ENCODE data around the gene FAM204A.

Gene FAM204A

DNA sequence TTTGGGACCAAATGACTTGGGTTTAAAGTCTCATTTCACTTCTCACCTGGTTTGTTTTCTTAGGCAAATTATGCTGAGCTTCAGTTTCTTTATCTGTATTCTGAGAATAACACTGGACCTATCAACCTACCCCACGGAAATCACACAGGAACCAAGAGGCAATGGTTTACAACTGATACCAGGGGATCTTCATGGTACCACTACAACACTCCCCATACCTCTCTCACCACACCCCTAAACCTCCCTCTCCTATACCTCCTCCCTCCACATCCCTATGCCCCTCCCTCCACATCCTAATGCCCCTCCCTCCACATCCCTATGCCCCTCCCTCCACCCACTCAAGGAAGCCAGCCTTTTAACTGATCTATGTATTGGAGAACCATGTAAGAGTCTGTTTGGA is 9.9 kb downstream of the FAM204A start:
- no peak for DNase-seq (ENCODE audit: low read depth)

DNA sequence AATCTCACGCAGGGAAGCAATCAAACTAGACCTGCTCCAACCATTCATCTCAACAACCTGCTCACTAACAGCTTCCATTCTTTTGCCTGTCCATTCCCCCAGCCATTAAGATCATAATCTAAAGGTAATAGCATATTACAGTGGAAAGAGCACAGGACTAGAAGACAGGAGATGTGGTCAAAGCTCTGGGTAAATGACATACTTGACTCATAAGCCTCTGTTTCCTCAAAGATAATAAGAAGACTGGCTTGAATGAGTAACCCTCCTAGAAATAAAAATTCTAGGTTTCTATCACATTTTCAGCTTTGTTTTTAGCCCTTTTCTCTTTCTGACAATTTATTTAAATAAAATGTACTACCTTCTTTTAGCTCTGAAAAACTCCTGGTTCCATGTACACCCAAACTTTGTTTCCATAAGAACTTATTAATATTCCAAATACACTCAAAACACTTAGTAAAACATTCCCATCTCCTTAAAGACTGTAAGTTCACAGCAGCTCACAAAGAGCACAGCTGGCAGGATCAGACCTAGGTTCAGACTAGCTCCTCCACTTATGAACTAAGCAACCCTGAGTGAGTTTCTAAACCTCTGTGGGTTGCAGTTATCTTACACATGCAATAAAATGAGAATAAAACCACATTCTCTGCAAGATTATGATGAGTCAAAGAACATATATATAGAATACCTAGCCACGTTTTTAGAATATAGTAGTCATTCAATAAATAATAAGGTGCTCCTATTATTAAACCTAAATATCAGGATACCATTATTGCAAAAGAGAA is 11.6 kb downstream of the FAM204A start:
- DNase-seq (ENCODE audit: low read depth): peak; percentile 31

DNA sequence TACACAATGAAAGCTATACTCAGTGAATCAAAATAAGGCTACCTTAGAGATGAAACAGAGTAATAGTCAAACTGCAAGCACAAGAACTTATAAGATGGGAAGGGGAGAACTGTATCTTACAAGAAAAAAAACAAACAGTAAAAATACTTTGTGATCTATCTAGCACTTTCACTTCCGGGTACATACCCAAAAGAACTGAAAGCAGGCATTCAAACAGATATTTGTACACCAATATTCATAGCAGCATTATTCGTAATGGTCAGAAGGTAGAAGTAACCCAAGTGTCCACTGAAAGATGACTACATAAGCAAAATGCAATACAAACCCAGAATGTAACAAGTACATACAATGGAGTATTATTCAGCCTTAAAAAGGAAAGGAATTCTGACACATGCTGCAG is 18.0 kb downstream of the FAM204A start:
- DNase-seq (ENCODE audit: low read depth): no peak

DNA sequence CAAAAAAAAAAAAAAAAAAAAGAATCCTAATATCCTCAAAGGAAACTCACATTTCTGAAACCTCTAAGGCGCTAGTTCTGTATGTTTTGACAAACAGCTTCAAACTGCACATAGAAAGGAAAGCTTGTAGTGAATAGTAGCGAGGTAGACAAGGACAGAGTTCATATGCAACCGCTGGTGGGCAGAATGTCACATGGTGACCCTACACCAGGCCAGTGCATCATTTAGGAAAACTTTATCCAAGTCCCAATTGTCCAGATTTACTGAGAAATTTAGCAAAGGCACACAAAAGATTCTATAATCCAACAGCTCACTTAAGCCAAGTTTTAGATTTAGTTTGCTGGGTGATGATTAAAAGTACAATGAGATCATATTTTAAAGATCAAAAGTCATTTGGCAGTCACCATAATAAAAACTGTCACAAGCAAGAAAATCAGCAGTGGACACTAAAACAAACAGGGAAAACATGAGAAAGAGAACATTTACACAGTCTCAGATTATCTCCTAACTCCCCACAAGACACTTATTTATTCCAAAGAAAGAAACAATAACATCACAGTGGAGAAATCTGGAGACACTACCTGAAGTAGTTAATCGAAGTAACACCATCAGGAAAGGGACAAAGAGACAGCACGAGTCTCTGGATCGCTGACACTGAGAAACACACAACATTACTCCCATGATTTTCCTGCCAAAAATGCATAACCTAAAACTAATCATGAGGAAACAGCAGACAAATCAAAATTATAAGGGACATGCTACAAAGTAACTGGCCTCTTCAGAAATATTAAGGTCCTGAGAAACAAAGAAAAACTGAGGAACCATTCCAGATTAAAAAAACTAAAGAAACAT is 20.2 kb downstream of the FAM204A start:
- no peak for DNase-seq (ENCODE audit: low read depth)

DNA sequence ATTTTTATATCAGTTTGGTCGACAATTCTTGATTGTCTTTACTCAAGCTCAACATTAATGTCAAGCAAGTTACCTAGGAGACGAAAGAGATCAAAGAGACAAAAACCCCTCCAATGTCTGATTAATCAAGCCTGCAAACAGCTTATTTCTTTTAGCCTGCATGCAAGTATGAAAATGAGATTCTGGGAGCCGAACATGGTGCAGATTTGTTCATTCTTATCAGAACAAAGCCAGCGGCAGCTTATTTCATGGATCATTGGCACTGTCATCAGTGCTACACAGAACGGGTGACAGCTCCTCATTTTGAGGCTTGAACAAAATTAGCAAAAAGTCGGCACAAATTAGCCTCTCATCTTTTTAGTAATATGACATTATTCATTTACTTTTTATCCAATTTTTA is 26.5 kb downstream of the FAM204A start:
- no peak for DNase-seq (ENCODE audit: low read depth)

DNA sequence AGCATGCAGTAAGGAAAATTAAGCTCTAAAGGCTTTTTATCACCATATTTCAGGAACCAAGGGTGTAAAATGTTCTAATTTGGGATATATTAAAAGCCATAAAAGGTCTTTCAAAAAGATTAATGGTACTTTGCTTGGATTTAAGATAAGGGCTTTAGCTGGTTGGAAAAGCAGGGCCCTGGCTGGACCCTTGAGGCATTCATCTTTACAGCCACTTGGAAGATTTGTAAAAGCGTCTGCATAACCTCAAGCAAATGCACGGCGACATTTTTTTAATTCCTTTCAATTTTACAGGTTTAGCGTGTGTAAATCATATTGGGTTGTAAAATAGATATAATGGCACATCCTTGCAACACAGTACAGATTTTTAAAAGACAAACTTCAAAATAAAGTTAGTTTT is 27.2 kb downstream of the FAM204A start:
- no peak for DNase-seq (ENCODE audit: low read depth)

DNA sequence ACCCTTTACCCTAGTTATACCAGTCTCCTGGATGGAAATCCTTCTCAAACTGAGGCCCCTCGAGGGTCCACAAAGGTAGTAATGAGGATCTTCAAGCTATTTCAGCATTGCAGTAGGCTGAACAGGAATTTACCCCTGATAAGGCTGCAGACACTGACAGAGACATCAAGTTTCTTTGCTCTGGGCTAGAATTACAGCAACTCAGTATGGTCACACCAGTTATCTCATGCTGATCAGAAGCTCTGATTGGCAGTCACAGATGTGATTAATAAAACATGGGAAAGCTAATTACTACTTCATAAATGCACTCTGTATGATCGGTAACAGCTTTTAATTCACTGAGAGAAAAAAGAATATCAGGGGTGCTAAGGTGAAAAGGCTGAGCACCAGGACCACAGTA is 30.6 kb downstream of the FAM204A start:
- peak; percentile 38 for DNase-seq (ENCODE audit: low read depth)

DNA sequence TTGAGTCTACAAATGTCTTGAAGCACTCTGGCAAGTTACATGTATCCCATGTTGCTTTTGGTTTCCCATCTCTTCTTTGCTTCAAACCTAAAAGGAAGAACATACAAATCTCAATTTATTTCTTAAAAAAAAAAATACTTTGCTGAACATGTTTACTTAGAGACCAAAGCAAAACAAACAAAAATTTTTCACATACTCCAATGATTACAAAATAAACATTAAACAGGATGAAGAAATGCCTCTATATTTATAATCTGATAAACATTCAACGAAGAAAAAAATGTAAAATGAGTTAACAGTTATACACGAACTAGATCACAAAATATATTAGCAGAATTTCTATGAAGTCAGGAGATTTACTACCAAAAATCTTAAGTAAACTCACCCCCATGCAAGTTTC is 31.3 kb downstream of the FAM204A start:
- peak; percentile 38 for DNase-seq (ENCODE audit: low read depth)

DNA sequence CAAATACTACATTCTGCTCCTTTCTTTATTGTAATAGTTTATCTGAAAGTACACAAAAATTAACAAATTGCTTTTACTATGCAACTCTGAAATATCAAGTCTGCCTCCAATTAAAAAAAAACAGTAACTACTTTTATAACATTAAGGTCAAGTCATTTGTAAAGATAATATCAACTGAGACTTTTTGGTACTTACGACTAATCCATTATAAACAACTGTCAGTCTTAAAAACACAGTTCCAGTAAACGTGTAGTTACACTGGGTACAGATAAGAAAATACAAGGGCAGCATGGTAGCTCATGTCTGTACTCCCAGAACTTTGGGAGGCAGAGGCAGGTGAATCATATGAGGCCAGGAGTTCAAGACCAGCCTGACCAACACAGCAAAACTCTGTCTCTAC is 32.2 kb downstream of the FAM204A start:
- no peak for DNase-seq (ENCODE audit: low read depth)

DNA sequence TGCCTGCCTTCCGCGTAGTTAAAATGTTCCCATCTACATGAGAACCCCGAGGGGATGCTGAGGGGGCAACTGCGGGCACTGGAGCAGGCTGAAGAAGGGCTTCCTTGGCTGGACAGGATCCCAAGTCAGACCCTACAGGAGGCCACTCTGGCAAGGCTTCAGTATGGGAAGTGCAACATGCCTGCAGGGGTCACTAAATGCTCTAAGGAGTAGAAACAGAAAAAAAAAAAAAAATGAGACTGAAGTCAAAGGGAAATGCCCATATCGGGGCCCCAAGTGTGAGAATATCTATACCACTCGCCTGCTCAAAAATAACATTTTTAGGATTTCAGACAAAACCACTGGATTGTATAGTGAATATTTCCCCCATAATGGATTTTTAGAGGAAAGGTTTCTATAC is 33.5 kb downstream of the FAM204A start:
- DNase-seq (ENCODE audit: low read depth): no peak

DNA sequence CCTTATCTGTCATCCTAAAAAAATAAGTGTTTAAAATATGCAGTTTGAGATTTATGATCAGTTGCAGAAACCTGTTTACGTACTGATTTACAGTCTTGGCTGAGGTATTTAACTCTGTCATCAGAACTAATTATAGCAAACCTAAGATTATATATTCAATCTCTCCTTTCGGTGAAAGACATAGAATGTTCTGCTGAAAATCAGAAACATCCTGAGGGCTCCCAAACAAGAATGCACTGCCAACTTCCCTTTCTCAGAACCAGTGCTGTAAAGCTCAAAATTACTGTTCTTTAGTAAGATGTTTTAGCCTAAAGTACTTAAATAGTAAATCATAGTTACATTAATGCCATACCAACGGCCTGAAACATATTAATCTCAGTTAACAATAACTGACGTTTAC is 34.3 kb downstream of the FAM204A start:
- DNase-seq (ENCODE audit: low read depth): no peak

DNA sequence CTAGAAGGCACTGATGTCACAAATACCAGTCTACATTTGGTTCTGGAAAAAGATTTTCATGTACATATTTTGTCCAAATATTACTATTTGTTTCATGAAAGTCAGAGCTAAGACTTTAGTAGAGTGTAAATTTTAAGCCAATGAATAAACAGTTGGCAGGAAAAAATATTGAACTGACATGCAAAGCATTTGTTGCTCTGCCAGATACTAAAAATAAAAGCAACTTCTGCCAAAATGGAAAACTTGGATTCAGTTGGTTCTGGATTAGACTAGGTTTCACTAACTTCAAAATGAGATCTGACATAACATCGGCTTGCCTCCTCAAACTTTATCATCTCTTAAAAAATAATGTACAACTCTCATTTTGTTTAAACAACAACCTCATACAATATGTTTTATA is 34.9 kb downstream of the FAM204A start:
- no peak for DNase-seq (ENCODE audit: low read depth)

DNA sequence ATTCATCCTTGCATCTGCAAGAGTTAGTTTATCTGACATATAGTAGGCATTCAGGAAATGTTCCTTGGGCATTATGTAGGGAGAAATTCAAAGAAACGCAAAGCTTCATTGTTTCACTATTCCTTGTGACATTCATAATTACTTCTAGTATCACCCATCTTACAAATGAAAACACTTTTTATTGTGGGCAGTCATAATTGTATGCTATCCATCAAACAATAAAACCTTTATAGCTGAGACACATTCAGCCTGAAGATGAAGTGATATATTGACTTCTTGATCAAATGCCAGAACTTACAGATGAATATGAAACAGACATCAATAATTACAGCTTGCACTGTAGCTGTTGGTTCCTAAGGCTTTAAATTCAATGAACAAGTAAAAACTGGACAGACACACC is 36.4 kb downstream of the FAM204A start:
- no peak for DNase-seq (ENCODE audit: low read depth)

DNA sequence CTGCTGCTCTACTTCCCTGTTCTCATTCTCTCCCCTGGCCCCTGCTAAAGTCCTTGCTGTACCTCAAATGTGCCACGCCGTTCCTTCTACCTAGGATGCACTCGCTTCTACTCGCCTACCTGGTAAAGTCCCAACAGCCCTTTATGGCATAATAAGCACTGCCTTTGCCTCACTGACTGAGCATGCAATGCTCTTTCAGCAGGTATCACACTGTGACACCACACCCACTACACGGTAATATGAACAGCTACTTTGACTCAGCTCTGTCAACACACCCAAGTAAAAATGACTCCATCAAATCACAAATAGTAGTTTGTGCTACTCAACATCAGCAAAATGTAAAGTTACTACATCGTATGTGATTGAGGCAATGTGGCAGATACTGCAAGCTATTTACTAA is 37.6 kb downstream of the FAM204A start:
- DNase-seq (ENCODE audit: low read depth): no peak

DNA sequence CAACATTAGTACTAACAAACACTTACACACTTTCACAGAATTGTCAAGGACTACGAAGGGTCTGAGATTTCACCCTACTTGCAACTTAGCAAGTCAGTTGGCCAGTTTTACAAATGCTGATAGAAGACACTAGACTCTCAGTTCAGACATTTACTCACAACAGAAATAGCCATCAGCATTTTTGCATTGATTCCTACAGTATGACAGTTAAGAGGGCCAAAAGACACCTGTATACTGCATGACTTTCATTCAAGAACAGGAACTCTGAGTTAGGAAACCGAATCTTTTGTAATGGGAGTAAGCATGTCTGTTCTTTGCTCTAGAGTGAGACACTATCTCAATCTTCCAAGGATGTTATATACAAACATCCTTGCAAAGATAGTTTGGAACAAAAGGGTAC is 40.9 kb downstream of the FAM204A start:
- DNase-seq (ENCODE audit: low read depth): no peak

DNA sequence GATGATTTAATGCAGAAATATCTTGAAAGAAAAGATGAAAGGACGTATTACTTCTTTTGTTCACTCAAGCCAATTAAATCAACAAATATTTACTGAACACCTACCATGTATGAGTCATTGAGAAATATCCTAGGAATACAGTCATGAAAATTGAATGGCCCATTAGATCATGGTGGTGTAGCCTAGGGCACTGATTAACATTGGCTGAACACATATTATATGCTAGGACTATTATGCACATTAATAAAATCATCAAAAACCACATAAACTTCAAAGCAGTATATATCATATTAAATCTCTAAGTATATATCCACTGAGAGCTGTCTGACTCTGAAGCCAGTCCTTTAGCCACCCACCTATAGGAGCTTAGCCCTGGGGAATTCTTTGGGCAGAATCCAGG is 41.8 kb downstream of the FAM204A start:
- no peak for DNase-seq (ENCODE audit: low read depth)

DNA sequence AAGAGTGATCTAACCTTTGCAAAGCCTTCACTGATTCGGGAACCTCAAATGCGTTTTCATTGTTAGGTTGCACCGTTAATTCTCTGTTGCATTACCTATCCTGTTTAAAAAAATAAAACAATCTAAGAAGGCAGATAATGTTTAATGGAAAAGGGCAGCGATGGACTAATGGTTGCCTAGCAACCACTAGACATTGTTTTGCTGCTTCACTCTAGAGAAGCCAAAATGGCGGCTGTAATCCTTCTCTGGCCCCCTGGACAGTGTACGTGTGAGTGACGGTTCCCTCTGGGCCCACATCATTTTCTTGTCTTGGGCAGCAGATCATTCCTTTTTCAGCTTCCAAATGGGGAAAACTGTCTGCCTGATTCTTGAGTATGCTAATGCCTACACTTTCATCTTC is 43.3 kb downstream of the FAM204A start:
- no peak for DNase-seq (ENCODE audit: low read depth)

DNA sequence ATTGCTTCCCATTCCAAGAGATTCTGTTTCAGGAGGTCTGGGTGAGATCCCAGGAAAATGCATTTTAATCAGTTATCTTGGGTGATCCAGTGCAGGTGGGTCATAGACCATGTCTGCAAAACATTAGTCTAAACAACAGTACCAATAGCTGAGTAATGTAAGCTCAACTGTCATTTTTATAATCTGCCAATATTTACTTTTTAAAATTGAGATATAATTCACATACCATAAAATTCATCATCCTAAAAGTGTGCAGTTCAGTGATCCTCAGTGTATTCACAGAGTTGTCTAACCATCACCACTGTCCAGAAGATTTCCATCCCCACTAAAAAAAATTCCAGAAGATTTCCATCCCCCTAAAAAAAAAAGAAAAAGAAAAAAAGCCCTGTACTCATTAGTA is 51.0 kb downstream of the FAM204A start:
- no peak for DNase-seq (ENCODE audit: low read depth)

DNA sequence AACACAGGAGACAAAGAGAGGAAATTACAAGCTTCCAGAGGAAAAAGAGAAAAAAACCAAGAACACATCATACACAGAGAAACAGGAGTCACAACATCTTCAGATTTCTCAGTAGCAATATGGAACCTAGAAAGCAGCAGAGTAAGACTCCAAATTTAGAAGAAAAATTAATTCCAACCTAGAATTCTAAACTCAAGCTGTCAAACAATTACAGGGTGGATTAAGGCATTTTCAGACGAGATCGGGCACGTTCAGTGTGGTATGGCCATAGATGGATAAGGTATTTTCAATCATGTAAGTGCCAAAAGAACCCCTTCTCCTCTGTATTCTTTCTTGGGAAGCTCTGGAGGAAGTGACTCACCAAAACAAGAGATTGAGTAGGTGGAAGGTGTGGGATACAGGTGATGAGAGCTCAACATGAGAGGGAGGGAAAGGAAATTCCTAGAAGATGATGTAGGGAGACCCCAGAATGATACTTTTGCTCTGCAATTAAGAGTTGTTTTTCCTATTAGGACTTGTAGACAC is 51.6 kb downstream of the FAM204A start:
- no peak for DNase-seq (ENCODE audit: low read depth)

DNA sequence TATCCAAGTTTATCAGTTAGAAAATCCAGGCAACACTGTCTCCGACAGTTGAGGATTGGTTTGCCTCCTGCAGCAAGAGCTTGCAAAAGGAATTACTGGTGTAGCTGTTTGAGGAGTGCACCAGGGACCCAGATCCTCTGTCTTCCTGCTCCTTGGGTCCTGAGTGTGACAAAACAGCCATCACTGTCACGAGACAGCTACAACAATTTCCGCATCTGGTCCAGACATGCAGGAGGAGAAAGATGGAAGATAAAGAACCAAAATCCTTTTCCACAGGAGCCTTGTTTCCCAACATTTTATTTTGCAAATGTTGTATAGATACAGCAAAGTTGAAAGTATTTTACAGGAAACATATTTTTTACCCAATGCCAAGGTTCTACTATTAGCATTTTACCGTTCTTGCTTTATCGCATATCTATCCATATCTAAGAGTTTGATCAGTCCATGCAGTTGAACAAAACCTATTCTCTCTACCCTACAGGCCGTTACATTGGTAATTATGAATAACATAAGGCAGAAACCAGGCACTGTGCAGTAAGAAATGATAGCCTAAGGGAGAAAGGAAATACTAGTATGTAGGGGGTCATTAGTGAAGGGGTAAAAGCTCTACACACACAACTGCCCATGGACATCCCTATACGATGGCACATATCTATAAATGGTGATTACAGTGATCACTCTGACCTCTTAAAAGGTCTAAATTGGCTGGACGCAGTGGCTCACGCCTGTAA is 54.9 kb downstream of the FAM204A start:
- DNase-seq (ENCODE audit: low read depth): no peak

DNA sequence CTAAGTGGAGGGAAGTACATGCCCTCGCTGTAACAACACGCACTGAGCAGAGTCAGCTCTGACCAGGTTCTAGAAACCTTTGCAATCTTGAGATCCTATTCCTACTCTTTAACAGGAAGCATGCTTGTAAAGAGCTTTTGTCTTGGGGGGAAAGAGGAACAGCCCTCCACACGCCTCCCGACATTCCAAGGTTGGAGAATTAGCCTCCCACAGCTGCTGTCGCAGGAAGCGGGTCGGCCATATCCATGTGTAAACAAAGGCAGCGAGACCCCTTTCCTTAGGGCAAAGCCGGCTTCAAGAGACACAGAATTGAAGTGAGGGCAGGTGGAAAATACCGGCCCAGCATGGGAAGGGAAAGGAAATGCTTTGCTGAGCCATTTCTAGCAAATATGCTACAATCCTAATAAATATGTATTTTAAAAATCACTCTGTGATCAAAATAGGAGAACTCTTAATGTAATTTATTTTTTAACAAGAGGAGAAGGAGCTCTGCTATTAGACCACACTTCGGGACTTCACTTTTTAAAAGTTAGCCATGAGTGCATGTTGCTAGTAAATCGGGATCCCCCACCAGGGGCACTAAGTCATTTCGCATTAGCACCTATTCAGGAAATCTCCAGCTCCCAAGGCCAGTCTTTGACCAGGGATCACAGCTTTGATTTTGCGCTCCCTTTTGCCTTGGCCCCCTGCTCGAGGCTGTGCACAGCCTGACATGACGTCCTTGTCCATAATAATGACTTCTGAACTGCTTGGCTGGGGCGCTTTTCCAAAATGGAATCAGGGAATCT is 55.9 kb downstream of the FAM204A start:
- no peak for DNase-seq (ENCODE audit: low read depth)

DNA sequence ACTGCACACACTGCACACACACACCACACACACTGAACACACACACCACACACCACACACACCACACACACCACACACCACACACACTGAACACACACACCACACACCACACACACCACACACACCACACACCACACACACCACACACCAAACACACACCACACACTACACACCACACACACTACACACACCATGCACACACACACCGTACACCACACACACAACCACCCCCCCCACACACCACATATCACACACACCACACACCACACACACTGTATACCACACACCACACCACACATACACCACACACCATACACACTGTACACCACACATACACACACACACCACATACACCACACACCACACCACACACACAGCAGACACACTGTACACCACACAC is 59.5 kb downstream of the FAM204A start:
- DNase-seq (ENCODE audit: low read depth): no peak

All from iris pigment epithelial cell (primary cell).